HG03060 (cell line): ENCODE data around the gene GPAM.
A peak's percentile ranks its signal among the peaks of the same experiment; 100 is the strongest.
"Not testable (repeated sequence)": the region's sequence is repeated elsewhere in the genome, so short reads cannot be mapped to it uniquely, and the experiment has no call there.

Experiments used
- ATAC-seq: cut with Tn5 transposase; IDR thresholded peaks from one replicate; pipeline ENCODE4 v1.9.1; 2021; ENCODE audit warnings: low read depth, moderate number of reproducible peaks; ENCODE audit not compliant: unreplicated experiment

The GPAM gene

GRCh38 chr10:112137154-112137987 is 46.2 kb downstream of the GPAM start:
- peak; percentile 41 for ATAC-seq

GRCh38 chr10:112136486-112137153 is 46.9 kb downstream of the GPAM start:
- ATAC-seq: no peak

GRCh38 chr10:112135604-112136003 is 48.0 kb downstream of the GPAM start:
- no peak for ATAC-seq

- no peak for ATAC-seq
Observed at GRCh38 chr10:112132435-112132834, 51.1 kb downstream of the GPAM start.

- ATAC-seq: no peak
Observed at GRCh38 chr10:112131996-112132395, 51.6 kb downstream of the GPAM start.

- ATAC-seq: no peak
Observed at GRCh38 chr10:112131346-112131745, 52.2 kb downstream of the GPAM start.

- no peak for ATAC-seq
Observed at GRCh38 chr10:112126901-112127300, 56.7 kb downstream of the GPAM start.

GRCh38 chr10:112126172-112126571 is 57.4 kb downstream of the GPAM start:
- no peak for ATAC-seq

- no peak for ATAC-seq
Observed at GRCh38 chr10:112124866-112125265, 58.7 kb downstream of the GPAM start.

GRCh38 chr10:112122827-112123226 is 60.7 kb downstream of the GPAM start:
- ATAC-seq: no peak

GRCh38 chr10:112120491-112120890 is 63.1 kb downstream of the GPAM start:
- ATAC-seq: no peak

GRCh38 chr10:112115781-112116385 is 67.7 kb downstream of the GPAM start:
- ATAC-seq: no peak

- ATAC-seq: not testable (repeated sequence)
Observed at GRCh38 chr10:112109779-112110178, 73.8 kb downstream of the GPAM start.
